Embryonic facial prominence (tissue), 1 donor: ENCODE measurements around the gene LCN2.

Experiments used
- DNase-seq: peaks from one replicate; pipeline ENCODE4 v3.0.0-alpha.2; 2016; ENCODE audit errors: extremely low spot score

Gene LCN2

GRCh38 chr9:128149951-128150593, 819 bp downstream of the LCN2 start:
- DNase-seq, result no peak

GRCh38 chr9:128150594-128151308, 1.5 kb downstream of the LCN2 start:
- no peak for DNase-seq

- DNase-seq, result no peak
Observed at GRCh38 chr9:128151309-128152132, 2.3 kb downstream of the LCN2 start.

GRCh38 chr9:128152133-128153059, 3.1 kb downstream of the LCN2 start:
- no peak for DNase-seq

- no peak for DNase-seq
Observed at GRCh38 chr9:128153060-128153946, 4.0 kb downstream of the LCN2 start.

- DNase-seq, result no peak
Observed at GRCh38 chr9:128153947-128154695, 4.9 kb downstream of the LCN2 start.

GRCh38 chr9:128155736-128156500, 6.7 kb downstream of the LCN2 start:
- no peak for DNase-seq

- DNase-seq, result no peak
Observed at GRCh38 chr9:128159522-128159783, 10.2 kb downstream of the LCN2 start.

- DNase-seq, result peak; percentile 90
Observed at GRCh38 chr9:128159784-128160602, 10.7 kb downstream of the LCN2 start, which contains the start of gene BBLN. BBLN (plus strand) TSS chr9:128160265; CDS start chr9:128160408, 143 bp downstream.

GRCh38 chr9:128160603-128160987, 11.3 kb downstream of the LCN2 start:
- DNase-seq, result no peak

GRCh38 chr9:128161215-128161902, 12.1 kb downstream of the LCN2 start:
- DNase-seq, result no peak

- DNase-seq, result no peak
Observed at GRCh38 chr9:128162215-128163026, 13.2 kb downstream of the LCN2 start.

- no peak for DNase-seq
Observed at GRCh38 chr9:128163027-128163515, 13.8 kb downstream of the LCN2 start.

GRCh38 chr9:128163523-128164306, 14.5 kb downstream of the LCN2 start:
- no peak for DNase-seq

- DNase-seq, result no peak
Observed at GRCh38 chr9:128164307-128164885, 15.1 kb downstream of the LCN2 start.
